ENCODE results near the gene CFAP91. TPM values are rescaled to one million over a fixed set of nuclear protein-coding genes. Genes with fewer than 3 reads are reported as not detected.

CFAP91 gene
- 0.19 and 0.45 TPM in 2 replicates for total RNA-seq

GRCh38 chr3:119702530-119703527, at the start of gene CFAP91:
CFAP91 (plus strand) TSS chr3:119703022; CDS start chr3:119703099, 77 bp downstream.

GRCh38 chr3:119660474-119661440, 42.1 kb upstream of the CFAP91 start, which contains the start of gene POPDC2:
POPDC2 (minus strand) TSS chr3:119660589; CDS start chr3:119660423, 166 bp downstream.

GRCh38 chr3:119676771-119677640, 25.8 kb upstream of the CFAP91 start, which contains the start of gene COX17:
COX17 (minus strand) TSS chr3:119677406; CDS start chr3:119677310, 96 bp downstream.

Other genes with a start within 250 kb of the CFAP91 start
- gene TMEM39A, start 239.4 kb upstream of the CFAP91 start, total RNA-seq: 25.9 and 35.6 TPM in 2 replicates
- 14.7 and 22.5 TPM in 2 replicates for gene POGLUT1, start 234.1 kb upstream of the CFAP91 start, total RNA-seq
- gene TIMMDC1, start 204.5 kb upstream of the CFAP91 start, total RNA-seq: 33.0 and 36.1 TPM in 2 replicates
- not detected in 2 replicates for gene CD80, start 143.4 kb upstream of the CFAP91 start, total RNA-seq
- 2.5 and 4.1 TPM in 2 replicates for gene ADPRH, start 123.5 kb upstream of the CFAP91 start, total RNA-seq
- gene PLA1A, start 105.1 kb upstream of the CFAP91 start, total RNA-seq: 0.18 and 0.28 TPM in 2 replicates
- 0.09 TPM in 2 replicates for gene POPDC2, start 42.4 kb upstream of the CFAP91 start, total RNA-seq
- 23.7 and 28.8 TPM in 2 replicates for gene COX17, start 25.6 kb upstream of the CFAP91 start, total RNA-seq
- under 0.01 and 0.09 TPM in 2 replicates for gene NR1I2, start 79.1 kb downstream of the CFAP91 start, total RNA-seq